SK-N-MC (cell line): ENCODE data around the gene IL17RA.

Source experiments
- EZH2 ChIP-seq: fragments of 200-600 bp; sonication (generic); IDR thresholded peaks from one replicate; pipeline ENCODE4 v1.6.1; 2017; ENCODE audit warnings: antibody characterized with exemption
- FOXP2 ChIP-seq: optimal IDR thresholded peaks from 2 replicates; pipeline ENCODE3; 2011; ENCODE audit warnings: mild to moderate bottlenecking, moderate library complexity; ENCODE audit not compliant: insufficient read depth; ENCODE audit errors: extremely low read length, control extremely low read depth
- POLR2AphosphoS5 ChIP-seq: IDR thresholded peaks from 2 replicates; pipeline ENCODE4 v1.6.1; 2012; ENCODE audit warnings: mild to moderate bottlenecking, low read depth, low read length, borderline replicate concordance

DNA sequence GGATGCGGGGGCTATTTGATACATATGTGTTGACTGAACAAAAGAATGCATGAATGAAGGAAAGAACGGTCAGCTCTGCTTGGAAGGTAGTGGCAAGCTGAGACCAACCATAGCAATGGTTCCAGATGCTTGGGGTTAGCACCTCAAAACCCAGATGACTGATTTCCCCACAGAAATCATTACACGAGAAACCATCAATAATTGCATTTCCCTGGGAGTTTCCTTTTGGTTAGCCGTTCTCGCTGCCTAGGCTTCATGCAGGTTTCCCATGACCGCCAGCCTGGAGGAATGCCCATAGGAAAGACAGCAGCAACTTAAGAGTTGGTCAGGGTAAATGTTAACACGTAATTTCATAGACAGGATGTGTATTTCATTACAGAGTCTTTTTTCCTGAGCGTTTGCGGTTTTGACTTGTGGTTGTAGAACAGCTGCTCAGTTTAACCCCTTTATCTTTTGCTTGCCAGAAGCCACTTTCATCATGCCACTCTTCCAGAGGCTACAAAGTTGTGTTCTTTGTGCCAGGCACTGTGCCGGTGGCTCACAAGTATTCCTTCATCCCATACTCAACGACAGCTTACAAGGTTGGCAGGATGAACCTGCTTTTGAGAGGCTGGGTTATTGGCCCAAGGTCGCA lies 2.8 kb downstream of the IL17RA start:
- TF ChIP-seq POLR2AphosphoS5 = no peak
- TF ChIP-seq EZH2 = no peak
- TF ChIP-seq FOXP2 = no peak
